Natural killer cell (primary cell): ENCODE results near the gene SIRT2. TPM values are rescaled to one million over a fixed set of nuclear protein-coding genes. Genes with fewer than 3 reads are reported as not detected.

Experiments used
- ATAC-seq, 3 donors: fragments of 150-1000 bp in 2 of 3; fragments of 200-7000 bp in 1 of 3; cut with Tn5 transposase; 1 replicate in 1 of 3; 2 replicates in 2 of 3; pipeline ENCODE4 v1.10.0; 2021; ENCODE audit warnings: mild to moderate bottlenecking in 2 of 3, moderate library complexity in 2 of 3
- DNase-seq, 2 donors: peaks; one replicate each; pipeline versions ENCODE4 v3.0.0 to v3.0.0-alpha.2; 2013 to 2021; ENCODE audit warnings: mixed read lengths in 1 of 2
- H3K27ac ChIP-seq: one replicate; pipeline ENCODE4 v1.5.1; 2013; ENCODE audit warnings: mild to moderate bottlenecking, low read length
- H3K27me3 ChIP-seq: one replicate; pipeline ENCODE4 v1.6.1; 2013; ENCODE audit warnings: low read length; ENCODE audit not compliant: control insufficient read depth, insufficient read depth
- H3K36me3 ChIP-seq: one replicate; pipeline ENCODE4 v1.6.1; 2013; ENCODE audit warnings: low read length; ENCODE audit not compliant: control insufficient read depth, insufficient read depth
- H3K4me1 ChIP-seq: one replicate; pipeline ENCODE4 v1.6.1; 2013; ENCODE audit warnings: low read length; ENCODE audit not compliant: control insufficient read depth, insufficient read depth
- H3K4me3 ChIP-seq: one replicate; pipeline ENCODE4 v1.5.1; 2013; ENCODE audit warnings: low read length
- H3K9me3 ChIP-seq: one replicate; pipeline ENCODE4 v1.6.1; 2013; ENCODE audit warnings: low read length; ENCODE audit not compliant: control insufficient read depth, insufficient read depth
- H3K27ac Mint-ChIP-seq, 2 donors: one replicate each; pipeline ENCODE4 v1.8.0; 2022; ENCODE audit warnings: mild to moderate bottlenecking in 2 of 2, mixed read lengths in 2 of 2, moderate library complexity in 1 of 2
- H3K27me3 Mint-ChIP-seq, 2 donors: one replicate each; pipeline ENCODE4 v1.8.0; 2022; ENCODE audit warnings: low read depth in 2 of 2, mixed read lengths in 2 of 2
- H3K36me3 Mint-ChIP-seq: one replicate; pipeline ENCODE4 v1.8.0; 2022; ENCODE audit warnings: mixed read lengths
- H3K4me1 Mint-ChIP-seq, 2 donors: one replicate each; pipeline ENCODE4 v1.8.0; 2022; ENCODE audit warnings: mixed read lengths in 2 of 2
- H3K4me3 Mint-ChIP-seq: one replicate; pipeline ENCODE4 v1.8.0; 2022; ENCODE audit warnings: mild to moderate bottlenecking, moderate library complexity, mixed read lengths
- H3K9me3 Mint-ChIP-seq, 2 donors: one replicate each; pipeline ENCODE4 v1.8.0; 2022; ENCODE audit warnings: mixed read lengths in 2 of 2
- CTCF ChIP-seq: fragments of 200-600 bp; IDR thresholded peaks from one replicate; pipeline ENCODE4 v1.8.0; 2022; ENCODE audit warnings: antibody characterized with exemption
- WGBS: methylation state at CpG from one replicate; pipeline ENCODE4 v1.1.7; 2013; ENCODE audit warnings: missing lambda C conversion rate; ENCODE audit not compliant: insufficient coverage; 5-methylcytosine and 5-hydroxymethylcytosine counted together
- intact Hi-C: fragments of 100-400 bp; cut with micrococcal nuclease; formaldehyde crosslinking; loops from one replicate; pipeline ENCODE4 v1.14.2; 2022
- total RNA-seq, 4 donors: library from RNA; stranded (reverse); fragments of 120-200 nt in 1 of 4; gene quantifications; one replicate each; pipeline versions ENCODE4 v1.2.3 to v1.2.4, GENCODE V29; 2013 to 2022

The SIRT2 gene
- total RNA-seq, 3 donors from 2014 or later (not counting 1 experiment from before 2014, with no cell fraction given) = 171 to 283 (median 208) TPM

- Mint-ChIP-seq H3K27me3 (no peaks in the 10 kb centered on the region), H3K36me3 (no peaks in the 10 kb centered on the region), H3K27ac (peak overlapping the region; percentile 80 to 94), H3K4me3 (peak overlapping the region; percentile 92), H3K9me3 (no peaks in the 10 kb centered on the region), H3K4me1 (peaks cover 24 to 41% of the 10 kb centered on the region in 2 donors)
- intact Hi-C loops = loop anchor here (1.0 to 10.0 kb wide), 3 partner anchors 39 to 193 kb away; partner anchors contain the start of gene ECH1
- Histone ChIP-seq H3K27ac (peak overlapping the region; percentile 70), H3K9me3 (no peaks in the 10 kb centered on the region), H3K4me1 (peaks cover 41% of the 10 kb centered on the region), H3K27me3 (no peaks in the 10 kb centered on the region), H3K36me3 (peaks cover 22% of the 10 kb centered on the region), H3K4me3 (peak overlapping the region; percentile 68)
- peak; percentile 95 for TF ChIP-seq CTCF
- ATAC-seq (peak; percentile 71 to 91 (median 82)), DNase-seq (peak; percentile 86 to 99)
- WGBS = 6% methylated on average over 62 of the region's 62 CpGs
Observed at GRCh38 chr19:38869836-38870607, 29.4 kb downstream of the SIRT2 start.

GRCh38 chr19:38869160-38869835 lies 30.1 kb downstream of the SIRT2 start:
- H3K4me3 Mint-ChIP-seq = peak overlapping the region; percentile 92
- intact Hi-C loops = loop anchor here (5.0 to 10.0 kb wide), 2 partner anchors 134 to 192 kb away; no protein-coding TSS in a partner anchor
- Histone ChIP-seq H3K4me3 (peak overlapping the region; percentile 68), H3K36me3 (peaks cover 19% of the 10 kb centered on the region), H3K9me3 (no peaks in the 10 kb centered on the region), H3K27me3 (no peaks in the 10 kb centered on the region), H3K27ac (peak overlapping the region; percentile 70), H3K4me1 (peaks cover 47% of the 10 kb centered on the region)
- H3K4me1 Mint-ChIP-seq = peaks cover 31 to 48% of the 10 kb centered on the region in 2 donors
- no peaks in the 10 kb centered on the region for H3K27me3 Mint-ChIP-seq
- H3K9me3 Mint-ChIP-seq = no peaks in the 10 kb centered on the region
- ATAC-seq = no peak
- no peaks in the 10 kb centered on the region for H3K36me3 Mint-ChIP-seq
- H3K27ac Mint-ChIP-seq = peak overlapping the region; percentile 80 to 94
- TF ChIP-seq CTCF = no peak
- WGBS = 4% methylated on average over 34 of the region's 34 CpGs
- peak in 1 of 2 donors; percentile 56 for DNase-seq

- no peak for TF ChIP-seq CTCF
- Mint-ChIP-seq H3K4me3 (peak overlapping the region; percentile 92), H3K4me1 (peaks cover 33 to 51% of the 10 kb centered on the region in 2 donors)
Observed at GRCh38 chr19:38868551-38868950, 30.9 kb downstream of the SIRT2 start.

More at GRCh38 chr19:38868551-38868950, 30.9 kb downstream of the SIRT2 start:
- peak overlapping the region; percentile 70 for H3K27ac ChIP-seq
- no peaks in the 10 kb centered on the region for H3K9me3 Mint-ChIP-seq
- no peaks in the 10 kb centered on the region for H3K27me3 Mint-ChIP-seq
- no peaks in the 10 kb centered on the region for H3K36me3 Mint-ChIP-seq
- H3K9me3 ChIP-seq = no peaks in the 10 kb centered on the region
- peaks cover 17% of the 10 kb centered on the region for H3K36me3 ChIP-seq
- no peaks in the 10 kb centered on the region for H3K27me3 ChIP-seq
- ATAC-seq = no peak
- H3K4me1 ChIP-seq = peaks cover 55% of the 10 kb centered on the region
- no peak for DNase-seq
- H3K27ac Mint-ChIP-seq = peak overlapping the region; percentile 80 to 94
- WGBS = 52% methylated on average over 6 of the region's 6 CpGs
- intact Hi-C loops = loop anchor here (5.0 to 10.0 kb wide), 2 partner anchors 134 to 191 kb away; no protein-coding TSS in a partner anchor
- H3K4me3 ChIP-seq = peak overlapping the region; percentile 68
